CD14-positive monocyte (primary cell): ENCODE results near the gene MCCD1. TPM values are rescaled to one million over a fixed set of nuclear protein-coding genes. Genes with fewer than 3 reads are reported as not detected.
"Not testable (repeated sequence)": the region's sequence is repeated elsewhere in the genome, so short reads cannot be mapped to it uniquely, and the experiment has no call there.

ENCODE experiments used
- DNase-seq, 3 donors: peaks; one replicate each; pipeline ENCODE4 v3.0.0-alpha.2; 2011 to 2022
- H2AFZ ChIP-seq: 2 replicates; pipeline ENCODE4 v1.6.0; 2012; ENCODE audit warnings: mild to moderate bottlenecking, low read depth, low read length, inconsistent platforms; ENCODE audit not compliant: insufficient read depth, poor library complexity, severe bottlenecking
- H3K27ac ChIP-seq, 2 donors: 1 replicate in 1 of 2; 2 replicates in 1 of 2; pipeline ENCODE4 v1.5.1; 2012 to 2013; ENCODE audit warnings: low read length in 2 of 2, control low read depth in 1 of 2, inconsistent platforms in 1 of 2, low read depth in 1 of 2, mild to moderate bottlenecking in 1 of 2
- H3K27me3 ChIP-seq, 2 donors: one replicate each; pipeline versions ENCODE4 v1.6.0 to v1.6.1; 2011 to 2013; ENCODE audit warnings: low read length in 2 of 2; ENCODE audit not compliant: control insufficient read depth in 2 of 2, insufficient read depth in 2 of 2
- H3K36me3 ChIP-seq, 2 donors: replicated peaks in 1 of 2; 1 replicate in 1 of 2; 2 replicates in 1 of 2; pipeline versions ENCODE4 v1.5.1 to v1.6.1; 2012 to 2013; ENCODE audit warnings: low read length in 2 of 2, control low read depth in 1 of 2, inconsistent platforms in 1 of 2, mild to moderate bottlenecking in 1 of 2; ENCODE audit not compliant: insufficient read depth in 2 of 2, control insufficient read depth in 1 of 2
- H3K4me1 ChIP-seq, 2 donors: 1 replicate in 1 of 2; 2 replicates in 1 of 2; pipeline versions ENCODE4 v1.5.1 to v1.6.1; 2012 to 2013; ENCODE audit warnings: low read length in 2 of 2, control low read depth in 1 of 2, inconsistent platforms in 1 of 2, mild to moderate bottlenecking in 1 of 2, moderate library complexity in 1 of 2; ENCODE audit not compliant: insufficient read depth in 2 of 2, control insufficient read depth in 1 of 2
- H3K4me2 ChIP-seq: replicated peaks from 2 replicates; pipeline ENCODE3; 2012; ENCODE audit warnings: low read length, moderate library complexity, mild to moderate bottlenecking; ENCODE audit not compliant: poor library complexity, severe bottlenecking; ENCODE audit errors: extremely low read depth
- H3K4me3 ChIP-seq, 3 experiments: fragments of 200-600 bp in 1 of 3; sonication (generic) in 1 of 3; replicated peaks in 1 of 3; 1 replicate in 2 of 3; 2 replicates in 1 of 3; pipeline ENCODE4 v1.5.1; 2011 to 2013; ENCODE audit warnings: low read length in 3 of 3, mild to moderate bottlenecking in 3 of 3, control low read depth in 2 of 3, low read depth in 2 of 3, inconsistent platforms in 1 of 3, moderate library complexity in 1 of 3
- H3K79me2 ChIP-seq: 2 replicates; pipeline ENCODE4 v1.6.0; 2012; ENCODE audit warnings: mild to moderate bottlenecking, control low read depth, inconsistent platforms, low read length, moderate library complexity; ENCODE audit not compliant: insufficient read depth
- H3K9ac ChIP-seq: 2 replicates; pipeline ENCODE4 v1.6.0; 2017; ENCODE audit warnings: low read length, mild to moderate bottlenecking; ENCODE audit not compliant: insufficient read depth, poor library complexity, severe bottlenecking
- H3K9me3 ChIP-seq, 2 donors: replicated peaks in 1 of 2; 1 replicate in 1 of 2; 2 replicates in 1 of 2; pipeline versions ENCODE4 v1.5.1 to v1.6.1; 2012 to 2013; ENCODE audit warnings: low read length in 2 of 2, control low read depth in 1 of 2; ENCODE audit not compliant: control insufficient read depth in 1 of 2, insufficient read depth in 1 of 2
- H4K20me1 ChIP-seq: 2 replicates; pipeline ENCODE4 v1.6.0; 2012; ENCODE audit warnings: mild to moderate bottlenecking, low read length, control low read depth, moderate library complexity; ENCODE audit not compliant: insufficient read depth
- H3K27ac Mint-ChIP-seq, 7 donors: one replicate each; pipeline ENCODE4 v1.8.0; 2020; ENCODE audit warnings: mild to moderate bottlenecking in 7 of 7, mixed read lengths in 7 of 7, moderate library complexity in 6 of 7, inconsistent platforms in 2 of 7
- H3K27me3 Mint-ChIP-seq, 3 donors: one replicate each; pipeline ENCODE4 v1.8.0; 2021 to 2022; ENCODE audit warnings: low read depth in 3 of 3, mild to moderate bottlenecking in 3 of 3, mixed read lengths in 3 of 3, moderate library complexity in 3 of 3, inconsistent platforms in 1 of 3
- H3K36me3 Mint-ChIP-seq, 2 donors: one replicate each; pipeline ENCODE4 v1.8.0; 2020; ENCODE audit warnings: mixed read lengths in 2 of 2, inconsistent platforms in 1 of 2, mild to moderate bottlenecking in 1 of 2
- H3K4me1 Mint-ChIP-seq: one replicate; pipeline ENCODE4 v1.8.0; 2020; ENCODE audit warnings: mild to moderate bottlenecking, mixed read lengths
- H3K4me3 Mint-ChIP-seq, 2 donors: one replicate each; pipeline ENCODE4 v1.8.0; 2020; ENCODE audit warnings: mild to moderate bottlenecking in 2 of 2, mixed read lengths in 2 of 2, moderate library complexity in 1 of 2
- H3K9me3 Mint-ChIP-seq, 7 donors: one replicate each; pipeline ENCODE4 v1.8.0; 2020 to 2022; ENCODE audit warnings: mixed read lengths in 7 of 7, mild to moderate bottlenecking in 6 of 7, moderate library complexity in 6 of 7, inconsistent platforms in 2 of 7
- CTCF ChIP-seq: fragments of 200-600 bp; IDR thresholded peaks from one replicate; pipeline ENCODE4 v1.8.0; 2022; ENCODE audit warnings: antibody characterized with exemption, mild to moderate bottlenecking
- WGBS: methylation state at CpG from one replicate; pipeline ENCODE4 v1.1.5; 2013; ENCODE audit warnings: missing lambda C conversion rate; ENCODE audit not compliant: insufficient coverage; 5-methylcytosine and 5-hydroxymethylcytosine counted together
- intact Hi-C, 2 donors: fragments of 100-400 bp; cut with micrococcal nuclease; formaldehyde crosslinking; loops; one replicate each; pipeline versions ENCODE4 v1.15.0 to v1.15.1; 2023
- polyA plus RNA-seq, 3 donors: library from polyadenylated mRNA; depleted of rRNA in 1 of 3; unstranded in 2 of 3; stranded (reverse) in 1 of 3; fragments of 300-500 nt in 2 of 3; fragments of >200 nt in 1 of 3; fragmentation: Illumina TruSeq in 2 of 3; gene quantifications; 1 replicate in 2 of 3; 2 replicates in 1 of 3; pipeline ENCODE4 v1.2.3, GENCODE V29; 2012 to 2021

The MCCD1 gene
- polyA plus RNA-seq, 3 donors: not detected

GRCh38 chr6:31487674-31488073 is 41.1 kb upstream of the MCCD1 start:
- Mint-ChIP-seq H3K4me1 (peaks cover 17% of the 10 kb centered on the region), H3K36me3 (peaks cover 14 to 15% of the 10 kb centered on the region in 2 donors)
- H3K9me3 Mint-ChIP-seq, H3K27me3 Mint-ChIP-seq, H3K27ac ChIP-seq, H3K27me3 ChIP-seq, H3K4me3 Mint-ChIP-seq, H3K4me3 ChIP-seq, H3K9ac ChIP-seq, H2AFZ ChIP-seq, DNase-seq, H3K4me2 ChIP-seq, H3K9me3 ChIP-seq, intact Hi-C loops, H3K27ac Mint-ChIP-seq: not testable (repeated sequence)
- WGBS: no CpG with 5 or more reads among the region's 6 CpGs
- peaks cover 38% of the 10 kb centered on the region for H3K79me2 ChIP-seq
- H4K20me1 ChIP-seq: peaks cover 19% of the 10 kb centered on the region
- peaks cover 5 to 11% of the 10 kb centered on the region in 2 donors for H3K36me3 ChIP-seq
- peaks cover 7 to 15% of the 10 kb centered on the region in 2 donors for H3K4me1 ChIP-seq

GRCh38 chr6:31489086-31489485 is 39.7 kb upstream of the MCCD1 start:
- H4K20me1 ChIP-seq: peaks cover 19% of the 10 kb centered on the region
- H3K36me3 Mint-ChIP-seq: peaks cover 14 to 15% of the 10 kb centered on the region in 2 donors
- H3K27ac ChIP-seq: no peak overlapping the region
- WGBS: no CpG with 5 or more reads among the region's 4 CpGs
- no peak overlapping the region for H3K4me3 Mint-ChIP-seq
- H3K9me3 Mint-ChIP-seq: peaks cover 0 to 1% (median 0%) of the 10 kb centered on the region in 7 donors
- no peak overlapping the region for H3K4me2 ChIP-seq
- H3K4me1 Mint-ChIP-seq: peaks cover 23% of the 10 kb centered on the region
- no peaks in the 10 kb centered on the region for H3K9me3 ChIP-seq
- peaks cover 17 to 24% of the 10 kb centered on the region in 2 donors for H3K4me1 ChIP-seq
- H2AFZ ChIP-seq: no peak overlapping the region
- no peak overlapping the region for H3K4me3 ChIP-seq
- H3K27ac Mint-ChIP-seq: no peak overlapping the region
- peaks cover 52% of the 10 kb centered on the region for H3K79me2 ChIP-seq
- TF ChIP-seq CTCF: no peak
- DNase-seq: no peak
- intact Hi-C loops: no loop called here
- no peak overlapping the region for H3K9ac ChIP-seq
- peaks cover 5 to 11% of the 10 kb centered on the region in 2 donors for H3K36me3 ChIP-seq
- no peaks in the 10 kb centered on the region for H3K27me3 ChIP-seq
- no peaks in the 10 kb centered on the region for H3K27me3 Mint-ChIP-seq
